ENCODE data around the gene REEP6. TPM values are rescaled to one million over a fixed set of nuclear protein-coding genes. Genes with fewer than 3 reads are reported as not detected.

REEP6 gene
- total and polyA plus RNA-seq, 4 donors: 2.5 to 7.6 (median 4.9) TPM

DNA sequence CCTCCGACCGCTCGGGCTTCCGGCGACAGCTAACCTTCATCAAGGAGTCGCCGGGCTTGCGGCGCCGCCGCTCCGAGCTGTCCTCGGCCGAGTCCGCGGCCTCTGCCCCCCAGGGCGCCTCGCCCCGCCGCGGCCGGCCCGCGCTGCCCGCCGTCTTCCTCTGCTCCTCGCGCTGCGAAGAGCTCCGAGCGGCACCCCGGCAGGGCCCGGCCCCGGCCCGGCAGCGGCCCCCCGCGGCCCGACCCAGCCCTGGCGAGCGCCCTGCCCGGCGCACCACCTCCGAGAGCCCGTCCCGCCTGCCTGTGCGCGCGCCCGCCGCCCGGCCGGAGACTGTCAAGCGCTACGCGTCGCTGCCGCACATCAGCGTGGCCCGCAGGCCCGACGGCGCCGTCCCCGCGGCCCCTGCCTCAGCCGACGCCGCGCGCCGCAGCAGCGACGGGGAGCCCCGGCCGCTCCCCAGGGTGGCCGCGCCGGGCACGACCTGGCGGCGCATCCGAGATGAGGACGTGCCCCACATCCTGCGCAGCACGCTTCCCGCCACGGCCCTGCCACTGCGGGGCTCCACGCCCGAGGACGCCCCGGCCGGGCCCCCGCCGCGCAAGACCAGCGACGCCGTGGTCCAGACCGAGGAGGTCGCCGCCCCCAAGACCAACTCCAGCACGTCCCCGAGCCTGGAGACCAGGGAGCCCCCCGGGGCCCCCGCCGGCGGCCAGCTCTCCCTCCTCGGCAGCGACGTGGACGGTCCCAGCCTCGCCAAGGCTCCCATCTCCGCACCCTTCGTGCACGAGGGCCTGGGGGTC is 21.5 kb upstream of the REEP6 start:
- WGBS, 2 donors: 1 to 2% methylated on average over 60 to 117 of the region's 117 CpGs
- DNase-seq: no peak
- TF ChIP-seq, protein P1, sequence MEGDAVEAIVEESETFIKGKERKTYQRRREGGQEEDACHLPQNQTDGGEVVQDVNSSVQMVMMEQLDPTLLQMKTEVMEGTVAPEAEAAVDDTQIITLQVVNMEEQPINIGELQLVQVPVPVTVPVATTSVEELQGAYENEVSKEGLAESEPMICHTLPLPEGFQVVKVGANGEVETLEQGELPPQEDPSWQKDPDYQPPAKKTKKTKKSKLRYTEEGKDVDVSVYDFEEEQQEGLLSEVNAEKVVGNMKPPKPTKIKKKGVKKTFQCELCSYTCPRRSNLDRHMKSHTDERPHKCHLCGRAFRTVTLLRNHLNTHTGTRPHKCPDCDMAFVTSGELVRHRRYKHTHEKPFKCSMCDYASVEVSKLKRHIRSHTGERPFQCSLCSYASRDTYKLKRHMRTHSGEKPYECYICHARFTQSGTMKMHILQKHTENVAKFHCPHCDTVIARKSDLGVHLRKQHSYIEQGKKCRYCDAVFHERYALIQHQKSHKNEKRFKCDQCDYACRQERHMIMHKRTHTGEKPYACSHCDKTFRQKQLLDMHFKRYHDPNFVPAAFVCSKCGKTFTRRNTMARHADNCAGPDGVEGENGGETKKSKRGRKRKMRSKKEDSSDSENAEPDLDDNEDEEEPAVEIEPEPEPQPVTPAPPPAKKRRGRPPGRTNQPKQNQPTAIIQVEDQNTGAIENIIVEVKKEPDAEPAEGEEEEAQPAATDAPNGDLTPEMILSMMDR (IDR thresholded peaks at IDR 0.05; ENCODE audit: control extremely low read depth, extremely low read depth): no peak
- no peak overlapping the region for H3K9ac ChIP-seq (ENCODE audit: insufficient read depth in 1 of 2, low read length in 2 of 2)
- H3K27ac ChIP-seq (ENCODE audit: low read depth in 1 of 2, low read length in 1 of 2): no peak overlapping the region
- no peak overlapping the region for H3K4me3 ChIP-seq
- peaks cover 0 to 57% (median 11%) of the 10 kb centered on the region in 5 donors for H3K4me1 ChIP-seq (ENCODE audit: control insufficient read depth in 5 of 5, insufficient read depth in 5 of 5, low read length in 5 of 5)
- peaks cover 0 to 2% (median 0%) of the 10 kb centered on the region in 4 donors for H3K36me3 ChIP-seq (ENCODE audit: control insufficient read depth in 4 of 4, insufficient read depth in 4 of 4, low read length in 4 of 4)
- peaks cover 16 to 45% (median 38%) of the 10 kb centered on the region in 3 donors for H3K27me3 ChIP-seq (ENCODE audit: control insufficient read depth in 3 of 3, insufficient read depth in 3 of 3, low read length in 2 of 3)
- peaks cover 0 to 14% (median 0%) of the 10 kb centered on the region in 4 donors for H3K9me3 ChIP-seq (ENCODE audit: control insufficient read depth in 4 of 4, insufficient read depth in 3 of 4, low read length in 3 of 4)
- no peak for ATAC-seq (ENCODE audit: insufficient read depth, low FRiP score)

- H3K36me3 ChIP-seq (ENCODE audit: control insufficient read depth in 4 of 4, insufficient read depth in 4 of 4, low read length in 4 of 4): peaks cover 0 to 7% (median 0%) of the 10 kb centered on the region in 4 donors
- no peak overlapping the region for H3K4me3 ChIP-seq
- no peak overlapping the region for H3K27ac ChIP-seq (ENCODE audit: low read depth in 1 of 2, low read length in 1 of 2)
- TF ChIP-seq, protein P1 (IDR thresholded peaks at IDR 0.05; ENCODE audit: control extremely low read depth, extremely low read depth): no peak
- H3K9me3 ChIP-seq (ENCODE audit: control insufficient read depth in 4 of 4, insufficient read depth in 3 of 4, low read length in 3 of 4): peaks cover 0 to 14% (median 0%) of the 10 kb centered on the region in 4 donors
- no peak for ATAC-seq (ENCODE audit: insufficient read depth, low FRiP score)
- WGBS, 2 donors: 5 to 8% methylated on average over 22 of the region's 22 CpGs
- H3K9ac ChIP-seq (ENCODE audit: insufficient read depth in 1 of 2, low read length in 2 of 2): no peak overlapping the region
- peaks cover 0 to 57% (median 11%) of the 10 kb centered on the region in 5 donors for H3K4me1 ChIP-seq (ENCODE audit: control insufficient read depth in 5 of 5, insufficient read depth in 5 of 5, low read length in 5 of 5)
- no peak for DNase-seq
- H3K27me3 ChIP-seq (ENCODE audit: control insufficient read depth in 3 of 3, insufficient read depth in 3 of 3, low read length in 2 of 3): peaks cover 16 to 40% (median 36%) of the 10 kb centered on the region in 3 donors
Measured at GRCh38 chr19:1470055-1470304, 21.0 kb upstream of the REEP6 start.

GRCh38 chr19:1470305-1471009 is 20.5 kb upstream of the REEP6 start:
- WGBS, 2 donors: 0 to 1% methylated on average over 63 to 67 of the region's 67 CpGs
- no peak for ATAC-seq (ENCODE audit: insufficient read depth, low FRiP score)
- peaks cover 0 to 10% (median 0%) of the 10 kb centered on the region in 4 donors for H3K36me3 ChIP-seq (ENCODE audit: control insufficient read depth in 4 of 4, insufficient read depth in 4 of 4, low read length in 4 of 4)
- peaks cover 0 to 53% (median 11%) of the 10 kb centered on the region in 5 donors for H3K4me1 ChIP-seq (ENCODE audit: control insufficient read depth in 5 of 5, insufficient read depth in 5 of 5, low read length in 5 of 5)
- TF ChIP-seq, protein P1 (IDR thresholded peaks at IDR 0.05; ENCODE audit: control extremely low read depth, extremely low read depth): no peak
- peaks cover 0 to 14% (median 0%) of the 10 kb centered on the region in 4 donors for H3K9me3 ChIP-seq (ENCODE audit: control insufficient read depth in 4 of 4, insufficient read depth in 3 of 4, low read length in 3 of 4)
- H3K27ac ChIP-seq (ENCODE audit: low read depth in 1 of 2, low read length in 1 of 2): no peak overlapping the region
- H3K4me3 ChIP-seq: no peak overlapping the region
- no peak for DNase-seq
- H3K9ac ChIP-seq (ENCODE audit: insufficient read depth in 1 of 2, low read length in 2 of 2): no peak overlapping the region
- peaks cover 16 to 38% (median 34%) of the 10 kb centered on the region in 3 donors for H3K27me3 ChIP-seq (ENCODE audit: control insufficient read depth in 3 of 3, insufficient read depth in 3 of 3, low read length in 2 of 3)

Data from lung (tissue), 12 donors.